ENCODE data around the gene CBFA2T3.

CBFA2T3 gene

DNA sequence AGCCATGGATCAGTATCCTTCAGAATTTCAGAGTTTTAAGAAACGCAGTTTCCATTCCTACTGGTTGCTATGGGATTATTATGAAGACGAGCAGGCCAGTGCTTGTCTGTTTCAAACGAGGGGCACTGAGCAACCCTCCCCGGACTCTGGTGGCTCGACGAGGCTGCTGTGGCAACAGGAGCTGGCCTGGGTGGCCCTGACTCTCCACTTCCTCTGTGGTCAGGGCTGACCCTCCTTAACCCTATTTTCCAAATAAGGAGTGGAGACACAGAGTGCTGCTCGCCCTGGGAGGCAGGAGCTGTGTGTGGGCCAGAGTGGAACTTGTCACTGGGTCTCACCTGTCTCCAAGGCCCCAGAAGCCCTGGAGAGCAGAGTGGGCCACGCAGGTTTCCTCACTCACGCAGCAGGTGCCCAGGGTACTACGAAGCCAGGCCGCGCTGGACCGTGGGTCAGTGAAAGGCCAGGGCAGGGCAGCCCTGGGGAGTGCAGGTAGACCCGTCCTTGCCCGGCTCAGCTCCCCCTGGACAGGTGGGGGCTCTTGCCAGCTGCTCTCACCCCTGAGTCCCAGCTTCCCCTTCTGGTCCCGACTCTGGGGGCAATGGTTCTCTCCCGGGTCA, 123.6 kb downstream of the CBFA2T3 start:
- TF ChIP-seq, protein P1, sequence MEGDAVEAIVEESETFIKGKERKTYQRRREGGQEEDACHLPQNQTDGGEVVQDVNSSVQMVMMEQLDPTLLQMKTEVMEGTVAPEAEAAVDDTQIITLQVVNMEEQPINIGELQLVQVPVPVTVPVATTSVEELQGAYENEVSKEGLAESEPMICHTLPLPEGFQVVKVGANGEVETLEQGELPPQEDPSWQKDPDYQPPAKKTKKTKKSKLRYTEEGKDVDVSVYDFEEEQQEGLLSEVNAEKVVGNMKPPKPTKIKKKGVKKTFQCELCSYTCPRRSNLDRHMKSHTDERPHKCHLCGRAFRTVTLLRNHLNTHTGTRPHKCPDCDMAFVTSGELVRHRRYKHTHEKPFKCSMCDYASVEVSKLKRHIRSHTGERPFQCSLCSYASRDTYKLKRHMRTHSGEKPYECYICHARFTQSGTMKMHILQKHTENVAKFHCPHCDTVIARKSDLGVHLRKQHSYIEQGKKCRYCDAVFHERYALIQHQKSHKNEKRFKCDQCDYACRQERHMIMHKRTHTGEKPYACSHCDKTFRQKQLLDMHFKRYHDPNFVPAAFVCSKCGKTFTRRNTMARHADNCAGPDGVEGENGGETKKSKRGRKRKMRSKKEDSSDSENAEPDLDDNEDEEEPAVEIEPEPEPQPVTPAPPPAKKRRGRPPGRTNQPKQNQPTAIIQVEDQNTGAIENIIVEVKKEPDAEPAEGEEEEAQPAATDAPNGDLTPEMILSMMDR (IDR thresholded peaks at IDR 0.05; ENCODE audit: control insufficient read depth, insufficient read depth, low read depth, low read length, missing control alignments) = no peak
- DNase-seq (ENCODE audit: low read depth) = no peak

GRCh38 chr16:88851616-88852015, 125.4 kb downstream of the CBFA2T3 start:
- no peak for DNase-seq (ENCODE audit: low read depth)
- TF ChIP-seq, protein P1 (IDR thresholded peaks at IDR 0.05; ENCODE audit: control insufficient read depth, insufficient read depth, low read depth, low read length, missing control alignments) = no peak
- H3K4me3 ChIP-seq (ENCODE audit: control insufficient read depth, low read depth, low read length) = no peak overlapping the region

More for the DNA sequence above, 123.6 kb downstream of the CBFA2T3 start:
- no peak overlapping the region for H3K4me3 ChIP-seq (ENCODE audit: control insufficient read depth, low read depth, low read length)

- H3K4me3 ChIP-seq (ENCODE audit: control insufficient read depth, low read depth, low read length) = no peak overlapping the region
- DNase-seq (ENCODE audit: low read depth) = no peak
- TF ChIP-seq, protein P1 (IDR thresholded peaks at IDR 0.05; ENCODE audit: control insufficient read depth, insufficient read depth, low read depth, low read length, missing control alignments) = no peak
Observed at GRCh38 chr16:88850531-88851199, 126.3 kb downstream of the CBFA2T3 start.

- no peak for DNase-seq (ENCODE audit: low read depth)
- TF ChIP-seq, protein P1 (IDR thresholded peaks at IDR 0.05; ENCODE audit: control insufficient read depth, insufficient read depth, low read depth, low read length, missing control alignments) = no peak
- H3K4me3 ChIP-seq (ENCODE audit: control insufficient read depth, low read depth, low read length) = no peak overlapping the region
Observed at GRCh38 chr16:88848557-88848956, 128.4 kb downstream of the CBFA2T3 start.

GRCh38 chr16:88847654-88848053, 129.4 kb downstream of the CBFA2T3 start:
- no peak for DNase-seq (ENCODE audit: low read depth)
- H3K4me3 ChIP-seq (ENCODE audit: control insufficient read depth, low read depth, low read length) = no peak overlapping the region
- TF ChIP-seq, protein P1 (IDR thresholded peaks at IDR 0.05; ENCODE audit: control insufficient read depth, insufficient read depth, low read depth, low read length, missing control alignments) = no peak

- no peak overlapping the region for H3K4me3 ChIP-seq (ENCODE audit: control insufficient read depth, low read depth, low read length)
- TF ChIP-seq, protein P1 (IDR thresholded peaks at IDR 0.05; ENCODE audit: control insufficient read depth, insufficient read depth, low read depth, low read length, missing control alignments) = no peak
- no peak for DNase-seq (ENCODE audit: low read depth)
Observed at GRCh38 chr16:88846088-88846487, 130.9 kb downstream of the CBFA2T3 start.
